Psoas muscle (tissue), 8 donors: ENCODE results near the gene SLITRK2. TPM values are rescaled to one million over a fixed set of nuclear protein-coding genes. Genes with fewer than 3 reads are reported as not detected.

Source experiments
- ATAC-seq, 4 donors: fragments of 200-7000 bp; cut with Tn5 transposase; one replicate each; pipeline ENCODE4 v1.9.1; 2020; ENCODE audit warnings: moderate library complexity in 3 of 4, mild to moderate bottlenecking in 2 of 4
- DNase-seq, 2 donors: peaks; one replicate each; pipeline ENCODE4 v3.0.0-alpha.2; 2020
- H3K27ac ChIP-seq: fragments of 200-600 bp; one replicate; pipeline ENCODE4 v1.8.0; 2022
- H3K27me3 ChIP-seq, 3 donors: fragments of 200-600 bp in 1 of 3; one replicate each; pipeline versions ENCODE4 v1.6.1 to v1.8.0; 2013 to 2022; ENCODE audit warnings: low read length in 2 of 3, mild to moderate bottlenecking in 2 of 3, moderate library complexity in 1 of 3; ENCODE audit not compliant: insufficient read depth in 3 of 3
- H3K36me3 ChIP-seq, 2 donors: fragments of 200-600 bp in 1 of 2; one replicate each; pipeline versions ENCODE4 v1.6.1 to v1.8.0; 2013 to 2022; ENCODE audit warnings: low read depth in 1 of 2, mild to moderate bottlenecking in 1 of 2, moderate library complexity in 1 of 2; ENCODE audit not compliant: insufficient read depth in 1 of 2
- H3K4me1 ChIP-seq: fragments of 200-600 bp; one replicate; pipeline ENCODE4 v1.8.0; 2022
- H3K4me3 ChIP-seq: fragments of 200-600 bp; one replicate; pipeline ENCODE4 v1.8.0; 2022; ENCODE audit warnings: mild to moderate bottlenecking
- H3K9me3 ChIP-seq: fragments of 200-600 bp; one replicate; pipeline ENCODE4 v1.8.0; 2022
- WGBS, 3 donors: extraction: QIAGEN DNeasy Blood & Tissue Kit; methylation state at CpG; one replicate each; pipeline versions ENCODE4 v1.1.6 to v1.1.7; 2013; 5-methylcytosine and 5-hydroxymethylcytosine counted together
- intact Hi-C, 2 donors: fragments of 100-400 bp; cut with DNase I; formaldehyde crosslinking; loops; one replicate each; pipeline versions ENCODE4 v1.11.0 to v1.14.2; 2022
- polyA plus RNA-seq, 3 donors: library from polyadenylated mRNA; stranded (reverse); fragments of 200-250 nt; gene quantifications; one replicate each; pipeline ENCODE4 v1.2.3, GENCODE V29; 2013
- total RNA-seq, 4 donors: library from RNA; stranded (reverse); fragmentation: NEBNext Ultra II Directional in 2 of 4; extraction: Animal tissue kit (Norgen Biotek cat#: 25700) in 2 of 4; gene quantifications; one replicate each; pipeline versions ENCODE4 v1.2.1 to v1.2.4, GENCODE V29; 2021 to 2023
- TF ChIP-seq, protein P1 (sequence below): fragments of 200-600 bp; IDR thresholded peaks from one replicate; pipeline ENCODE4 v1.8.0; 2022; ENCODE audit warnings: antibody characterized with exemption
- donor health status: healthy with polysubstance abuse.
- donor health status: DM: no; HTN: no; CAD: no; lungs with moderate emphysema.
- donor health status: Bipolar disorder and iron deficiency.
- donor health status: healthy.
- donor health status: DM: yes; HTN: yes; CAD: no.
- donor health status: DM: no; HTN: no; CAD: no.
- donor health status: DM: no; HTN: no; CAD: no.
- donor health status: DM: yes; HTN: yes; CAD: no.

Gene SLITRK2
- total and polyA plus RNA-seq, 7 donors, result 0.01 to 0.09 (median 0.04) TPM; not detected in 3

DNA sequence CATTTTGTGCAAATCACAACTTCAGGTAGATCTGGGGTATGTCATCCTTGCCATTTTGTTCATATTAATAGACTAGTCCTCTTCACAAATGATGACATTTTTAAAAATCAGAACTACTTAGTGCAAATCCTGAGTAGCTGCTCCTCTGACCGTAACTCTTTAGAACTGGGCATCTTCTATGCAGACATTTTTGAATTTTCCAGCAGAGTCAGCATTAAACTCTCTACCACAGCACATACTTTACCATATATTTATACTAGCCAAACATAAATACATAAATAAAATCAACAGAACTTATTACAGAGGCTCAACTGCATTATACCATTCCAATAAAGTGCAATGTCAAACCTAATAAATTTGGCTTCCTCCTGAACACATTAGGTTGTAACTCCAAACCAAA, 4.5 kb upstream of the SLITRK2 start:
- TF ChIP-seq, protein P1, sequence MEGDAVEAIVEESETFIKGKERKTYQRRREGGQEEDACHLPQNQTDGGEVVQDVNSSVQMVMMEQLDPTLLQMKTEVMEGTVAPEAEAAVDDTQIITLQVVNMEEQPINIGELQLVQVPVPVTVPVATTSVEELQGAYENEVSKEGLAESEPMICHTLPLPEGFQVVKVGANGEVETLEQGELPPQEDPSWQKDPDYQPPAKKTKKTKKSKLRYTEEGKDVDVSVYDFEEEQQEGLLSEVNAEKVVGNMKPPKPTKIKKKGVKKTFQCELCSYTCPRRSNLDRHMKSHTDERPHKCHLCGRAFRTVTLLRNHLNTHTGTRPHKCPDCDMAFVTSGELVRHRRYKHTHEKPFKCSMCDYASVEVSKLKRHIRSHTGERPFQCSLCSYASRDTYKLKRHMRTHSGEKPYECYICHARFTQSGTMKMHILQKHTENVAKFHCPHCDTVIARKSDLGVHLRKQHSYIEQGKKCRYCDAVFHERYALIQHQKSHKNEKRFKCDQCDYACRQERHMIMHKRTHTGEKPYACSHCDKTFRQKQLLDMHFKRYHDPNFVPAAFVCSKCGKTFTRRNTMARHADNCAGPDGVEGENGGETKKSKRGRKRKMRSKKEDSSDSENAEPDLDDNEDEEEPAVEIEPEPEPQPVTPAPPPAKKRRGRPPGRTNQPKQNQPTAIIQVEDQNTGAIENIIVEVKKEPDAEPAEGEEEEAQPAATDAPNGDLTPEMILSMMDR, result no peak
- H3K4me3 ChIP-seq, result no peak overlapping the region
- peaks cover 0 to 8% (median 0%) of the 10 kb centered on the region in 3 donors for H3K27me3 ChIP-seq
- 60 to 95% (median 69%) methylated on average over 1 of the region's 1 CpG for WGBS, 3 donors
- H3K36me3 ChIP-seq, result no peaks in the 10 kb centered on the region
- DNase-seq (no peak), ATAC-seq (no peak)
- no peak overlapping the region for H3K27ac ChIP-seq
- H3K9me3 ChIP-seq, result no peaks in the 10 kb centered on the region
- intact Hi-C loops, result no loop called here
- no peaks in the 10 kb centered on the region for H3K4me1 ChIP-seq

DNA sequence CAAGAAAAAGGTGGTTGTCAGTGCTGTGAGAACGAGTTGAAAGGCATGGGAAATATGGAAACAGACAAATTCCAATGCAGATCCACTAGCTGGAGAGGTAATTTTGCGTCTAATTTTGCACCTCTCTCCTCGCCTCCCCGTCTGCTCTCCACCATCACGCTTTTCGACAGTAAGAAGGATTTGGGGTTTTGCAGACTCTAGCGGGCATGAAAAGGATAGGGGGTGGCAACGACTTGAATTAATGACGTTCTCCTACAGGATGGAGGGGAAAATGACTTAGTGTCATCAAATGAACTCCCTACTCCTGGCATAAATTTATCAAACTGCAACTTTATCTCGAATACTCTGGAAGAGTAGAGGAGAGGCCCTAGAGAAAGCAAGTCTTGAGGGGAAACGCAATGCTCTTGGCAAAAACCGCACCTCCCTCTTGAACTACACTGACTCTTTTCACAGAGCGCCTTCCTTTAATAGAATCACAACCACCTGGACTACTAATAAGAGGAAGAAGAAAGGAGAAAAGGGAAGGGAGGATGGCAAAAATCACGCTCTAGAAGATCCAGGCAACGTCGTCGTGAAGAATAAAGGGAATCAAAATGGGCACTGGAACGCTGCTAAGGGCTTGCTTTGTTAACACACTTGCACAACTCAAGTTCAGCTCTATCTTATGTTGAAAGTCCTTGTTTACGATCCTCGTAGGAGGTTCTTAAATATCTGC, 871 bp upstream of the SLITRK2 start:
- TF ChIP-seq, protein P1, result no peak
- DNase-seq (no peak), ATAC-seq (no peak)
- Histone ChIP-seq H3K9me3 (no peaks in the 10 kb centered on the region), H3K27ac (no peak overlapping the region), H3K4me3 (no peak overlapping the region), H3K4me1 (no peaks in the 10 kb centered on the region), H3K36me3 (no peaks in the 10 kb centered on the region), H3K27me3 (peaks cover 0 to 42% (median 4%) of the 10 kb centered on the region in 3 donors)
- WGBS, 3 donors, result 4 to 22% (median 7%) methylated on average over 20 of the region's 20 CpGs
- intact Hi-C loops, result no loop called here

DNA sequence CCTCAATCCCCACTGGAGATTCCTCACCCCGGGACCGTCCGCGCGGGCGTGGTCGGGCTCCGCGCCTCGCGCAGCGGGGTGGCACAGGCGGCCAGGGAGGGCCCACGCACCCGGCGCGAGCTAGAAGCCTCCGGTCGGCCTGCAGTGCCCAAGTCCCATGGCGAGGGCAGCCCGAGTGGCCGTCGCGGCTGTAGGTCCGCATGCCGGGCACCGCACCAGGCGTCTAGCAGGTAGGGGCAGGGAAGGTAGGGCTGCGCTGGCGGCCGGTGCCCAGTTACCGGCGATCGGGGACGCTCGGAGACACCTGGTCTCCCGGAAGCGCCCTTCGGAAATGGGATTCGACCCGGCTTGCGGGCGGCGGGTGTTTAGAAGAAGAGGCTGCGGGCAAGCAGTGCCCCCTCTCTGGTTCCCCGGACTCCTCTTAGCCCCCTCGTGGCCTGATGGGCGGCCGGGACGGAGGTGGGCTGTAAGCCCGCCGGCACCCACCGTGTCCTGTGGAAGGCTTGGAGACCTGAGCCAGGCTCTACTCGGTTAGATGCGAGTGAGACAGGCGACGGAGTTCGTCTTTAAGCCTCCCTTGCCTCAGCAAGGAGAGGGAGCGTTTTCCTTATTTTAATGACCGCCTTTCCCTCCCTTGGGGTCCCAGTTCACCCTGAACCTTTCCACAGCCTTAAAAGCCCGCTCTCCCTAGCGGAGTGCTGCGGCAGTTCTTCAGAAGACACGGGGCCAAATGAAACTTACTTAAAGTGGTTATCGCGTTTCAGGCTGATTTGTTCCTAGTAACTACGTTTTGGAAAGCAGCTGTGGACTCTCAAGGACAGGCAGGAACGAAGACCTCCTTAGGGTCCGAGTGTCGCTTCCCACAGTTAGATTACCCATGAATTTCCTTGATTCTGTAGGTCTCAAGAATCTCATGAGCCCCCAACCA, 821 bp downstream of the SLITRK2 start:
- peaks cover 0 to 55% (median 4%) of the 10 kb centered on the region in 3 donors for H3K27me3 ChIP-seq
- ATAC-seq, result no peak
- TF ChIP-seq, protein P1, result no peak

DNA sequence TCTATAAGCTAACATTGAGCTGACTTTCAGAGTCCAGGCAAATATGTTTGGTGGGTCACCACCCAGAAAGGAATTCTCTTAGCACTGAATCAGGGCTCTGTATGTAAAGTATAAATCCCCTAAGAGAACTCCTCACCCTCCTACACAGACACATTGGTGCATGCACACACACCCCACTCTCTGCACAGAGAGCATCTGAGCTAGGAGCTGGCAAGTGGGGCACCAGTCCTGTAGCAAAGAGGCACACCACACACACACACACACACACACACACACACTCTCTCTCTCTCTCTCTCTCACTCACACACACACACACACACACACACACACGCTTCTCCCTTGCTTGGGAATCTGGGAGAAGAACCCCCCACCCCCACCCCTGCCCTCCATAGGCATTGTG, 3.2 kb downstream of the SLITRK2 start:
- no peak for DNase-seq
- no peaks in the 10 kb centered on the region for H3K36me3 ChIP-seq
- H3K27me3 ChIP-seq, result peaks cover 0 to 52% (median 4%) of the 10 kb centered on the region in 3 donors
- WGBS, 3 donors, result 0 to 29% methylated on average over 1 of the region's 1 CpG; no CpG with 5 or more reads in 1 of the 3 donors
- no peaks in the 10 kb centered on the region for H3K4me1 ChIP-seq
- H3K27ac ChIP-seq, result no peak overlapping the region
- TF ChIP-seq, protein P1, result no peak
- intact Hi-C loops, result no loop called here
- ATAC-seq, result no peak
- no peaks in the 10 kb centered on the region for H3K9me3 ChIP-seq
- H3K4me3 ChIP-seq, result no peak overlapping the region

More for the DNA sequence above, 821 bp downstream of the SLITRK2 start:
- 0 to 25% (median 2%) methylated on average over 32 to 70 of the region's 70 CpGs for WGBS, 3 donors
- DNase-seq, result no peak
- Histone ChIP-seq H3K4me1 (no peaks in the 10 kb centered on the region), H3K9me3 (no peaks in the 10 kb centered on the region), H3K4me3 (peak overlapping the region; percentile 11), H3K36me3 (no peaks in the 10 kb centered on the region), H3K27ac (no peak overlapping the region)
- intact Hi-C loops, result no loop called here
